ENCODE data around the gene XXYLT1. TPM values are rescaled to one million over a fixed set of nuclear protein-coding genes. Genes with fewer than 3 reads are reported as not detected.

Gene XXYLT1
- total RNA-seq, 1 experiment from 2014 or later, result 10.9 TPM

DNA sequence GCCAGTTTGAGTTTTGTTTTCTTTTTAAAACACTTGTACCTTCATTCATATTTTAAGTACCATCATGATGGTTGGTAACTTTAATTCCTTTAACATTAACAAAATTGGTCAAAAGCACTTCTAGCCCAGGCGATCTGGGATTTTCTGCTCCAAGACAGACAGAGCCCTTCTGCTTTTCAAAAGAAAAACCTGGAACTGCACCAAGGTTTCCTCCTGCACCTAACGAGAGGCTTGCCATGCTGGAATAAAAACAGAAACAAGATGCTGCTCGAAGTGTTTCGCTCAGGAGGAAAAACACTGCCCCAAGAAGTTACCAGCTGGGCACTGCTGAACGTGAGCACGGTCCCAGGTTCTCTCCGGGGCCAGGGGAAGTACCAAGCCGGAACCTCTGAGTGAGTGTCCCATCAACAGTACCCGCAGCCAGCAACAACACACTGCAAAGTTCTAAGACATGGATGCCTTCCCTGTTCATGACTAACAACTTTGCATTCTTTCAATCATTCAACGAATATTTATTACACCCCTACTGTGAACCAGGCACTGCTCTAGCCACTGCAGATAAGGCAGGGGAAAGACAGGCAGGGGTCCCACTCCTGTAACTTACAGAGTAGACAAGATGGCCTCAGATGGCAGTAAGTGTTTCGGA is 98.8 kb downstream of the XXYLT1 start:
- ChIA-PET RAD21 (ENCODE audit: low non-redundant PET in 1 of 2, low total read pairs in 2 of 2, uncharacterized antibody in 2 of 2, unreplicated experiment in 2 of 2) (no interaction called here), POLR2A (no interaction called here), CTCF (no interaction called here)
- H3K27ac ChIP-seq (ENCODE audit: low read depth, low read length), result no peak overlapping the region
- H3K36me3 ChIP-seq (ENCODE audit: control insufficient read depth in 1 of 2, insufficient read depth in 2 of 2, low read length in 2 of 2), result no peaks in the 10 kb centered on the region
- no peaks in the 10 kb centered on the region for H3K79me2 ChIP-seq (ENCODE audit: insufficient read depth, low read length)
- H4K20me1 ChIP-seq (ENCODE audit: insufficient read depth), result no peaks in the 10 kb centered on the region
- no peak overlapping the region for H3K4me3 ChIP-seq (replicated peaks in 1 of 2; ENCODE audit: low read depth in 1 of 2, low read length in 2 of 2)
- H3K4me1 ChIP-seq (ENCODE audit: control insufficient read depth in 1 of 2, insufficient read depth in 2 of 2, low read length in 2 of 2), result no peaks in the 10 kb centered on the region
- H3K9me2 ChIP-seq (ENCODE audit: insufficient read depth), result no peaks in the 10 kb centered on the region
- H3K4me2 ChIP-seq (ENCODE audit: low read length), result no peak overlapping the region
- no peak overlapping the region for H2AFZ ChIP-seq (ENCODE audit: low read depth, low read length, poor library complexity, severe bottlenecking)
- DNase-seq (ENCODE audit: low read depth, low spot score), result no peak
- BruUV-seq (replicated peaks), result no TSS peak
- TF ChIP-seq, protein P1, sequence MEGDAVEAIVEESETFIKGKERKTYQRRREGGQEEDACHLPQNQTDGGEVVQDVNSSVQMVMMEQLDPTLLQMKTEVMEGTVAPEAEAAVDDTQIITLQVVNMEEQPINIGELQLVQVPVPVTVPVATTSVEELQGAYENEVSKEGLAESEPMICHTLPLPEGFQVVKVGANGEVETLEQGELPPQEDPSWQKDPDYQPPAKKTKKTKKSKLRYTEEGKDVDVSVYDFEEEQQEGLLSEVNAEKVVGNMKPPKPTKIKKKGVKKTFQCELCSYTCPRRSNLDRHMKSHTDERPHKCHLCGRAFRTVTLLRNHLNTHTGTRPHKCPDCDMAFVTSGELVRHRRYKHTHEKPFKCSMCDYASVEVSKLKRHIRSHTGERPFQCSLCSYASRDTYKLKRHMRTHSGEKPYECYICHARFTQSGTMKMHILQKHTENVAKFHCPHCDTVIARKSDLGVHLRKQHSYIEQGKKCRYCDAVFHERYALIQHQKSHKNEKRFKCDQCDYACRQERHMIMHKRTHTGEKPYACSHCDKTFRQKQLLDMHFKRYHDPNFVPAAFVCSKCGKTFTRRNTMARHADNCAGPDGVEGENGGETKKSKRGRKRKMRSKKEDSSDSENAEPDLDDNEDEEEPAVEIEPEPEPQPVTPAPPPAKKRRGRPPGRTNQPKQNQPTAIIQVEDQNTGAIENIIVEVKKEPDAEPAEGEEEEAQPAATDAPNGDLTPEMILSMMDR (IDR thresholded peaks at IDR 0.05 in 2 of 3, conservative IDR thresholded peaks at IDR 0.05 in 1 of 3; ENCODE audit: borderline replicate concordance in 1 of 3, insufficient read depth in 1 of 3, low read depth in 2 of 3, low read length in 2 of 3), result no peak
- TF ChIP-seq FOSL1 (IDR thresholded peaks at IDR 0.05; ENCODE audit: low read depth) (no peak), ZFX (IDR thresholded peaks at IDR 0.05) (no peak), EZH2phosphoT487 (IDR thresholded peaks at IDR 0.05; ENCODE audit: borderline replicate concordance) (no peak), SIN3A (IDR thresholded peaks at IDR 0.05; ENCODE audit: low read depth) (no peak), POLR2A (IDR thresholded peaks at IDR 0.05; ENCODE audit: borderline replicate concordance, extremely low read depth, insufficient read depth, insufficient read length) (no peak), SRF (IDR thresholded peaks at IDR 0.05; ENCODE audit: low read depth) (no peak), CBX3 (IDR thresholded peaks at IDR 0.05; ENCODE audit: low read depth) (no peak), CEBPB (IDR thresholded peaks at IDR 0.05; ENCODE audit: low read depth) (no peak), SP1 (IDR thresholded peaks at IDR 0.05; ENCODE audit: low read depth) (no peak), RAD21 (IDR thresholded peaks at IDR 0.05; ENCODE audit: low read depth) (no peak), ELF1 (IDR thresholded peaks at IDR 0.05; ENCODE audit: borderline replicate concordance, low read depth) (no peak), EGR1 (IDR thresholded peaks at IDR 0.05; ENCODE audit: low read depth) (no peak), JUND (IDR thresholded peaks at IDR 0.05) (no peak)
- TF ChIP-seq, protein P2, sequence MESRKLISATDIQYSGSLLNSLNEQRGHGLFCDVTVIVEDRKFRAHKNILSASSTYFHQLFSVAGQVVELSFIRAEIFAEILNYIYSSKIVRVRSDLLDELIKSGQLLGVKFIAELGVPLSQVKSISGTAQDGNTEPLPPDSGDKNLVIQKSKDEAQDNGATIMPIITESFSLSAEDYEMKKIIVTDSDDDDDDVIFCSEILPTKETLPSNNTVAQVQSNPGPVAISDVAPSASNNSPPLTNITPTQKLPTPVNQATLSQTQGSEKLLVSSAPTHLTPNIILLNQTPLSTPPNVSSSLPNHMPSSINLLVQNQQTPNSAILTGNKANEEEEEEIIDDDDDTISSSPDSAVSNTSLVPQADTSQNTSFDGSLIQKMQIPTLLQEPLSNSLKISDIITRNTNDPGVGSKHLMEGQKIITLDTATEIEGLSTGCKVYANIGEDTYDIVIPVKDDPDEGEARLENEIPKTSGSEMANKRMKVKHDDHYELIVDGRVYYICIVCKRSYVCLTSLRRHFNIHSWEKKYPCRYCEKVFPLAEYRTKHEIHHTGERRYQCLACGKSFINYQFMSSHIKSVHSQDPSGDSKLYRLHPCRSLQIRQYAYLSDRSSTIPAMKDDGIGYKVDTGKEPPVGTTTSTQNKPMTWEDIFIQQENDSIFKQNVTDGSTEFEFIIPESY (IDR thresholded peaks at IDR 0.05; ENCODE audit: extremely low read depth, insufficient replicate concordance, low read length), result no peak
- TF ChIP-seq, protein P3, sequence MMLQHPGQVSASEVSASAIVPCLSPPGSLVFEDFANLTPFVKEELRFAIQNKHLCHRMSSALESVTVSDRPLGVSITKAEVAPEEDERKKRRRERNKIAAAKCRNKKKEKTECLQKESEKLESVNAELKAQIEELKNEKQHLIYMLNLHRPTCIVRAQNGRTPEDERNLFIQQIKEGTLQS (IDR thresholded peaks at IDR 0.05), result no peak
- TF ChIP-seq, protein P4, sequence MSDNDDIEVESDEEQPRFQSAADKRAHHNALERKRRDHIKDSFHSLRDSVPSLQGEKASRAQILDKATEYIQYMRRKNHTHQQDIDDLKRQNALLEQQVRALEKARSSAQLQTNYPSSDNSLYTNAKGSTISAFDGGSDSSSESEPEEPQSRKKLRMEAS (IDR thresholded peaks at IDR 0.05), result no peak
- TF ChIP-seq, protein P5, sequence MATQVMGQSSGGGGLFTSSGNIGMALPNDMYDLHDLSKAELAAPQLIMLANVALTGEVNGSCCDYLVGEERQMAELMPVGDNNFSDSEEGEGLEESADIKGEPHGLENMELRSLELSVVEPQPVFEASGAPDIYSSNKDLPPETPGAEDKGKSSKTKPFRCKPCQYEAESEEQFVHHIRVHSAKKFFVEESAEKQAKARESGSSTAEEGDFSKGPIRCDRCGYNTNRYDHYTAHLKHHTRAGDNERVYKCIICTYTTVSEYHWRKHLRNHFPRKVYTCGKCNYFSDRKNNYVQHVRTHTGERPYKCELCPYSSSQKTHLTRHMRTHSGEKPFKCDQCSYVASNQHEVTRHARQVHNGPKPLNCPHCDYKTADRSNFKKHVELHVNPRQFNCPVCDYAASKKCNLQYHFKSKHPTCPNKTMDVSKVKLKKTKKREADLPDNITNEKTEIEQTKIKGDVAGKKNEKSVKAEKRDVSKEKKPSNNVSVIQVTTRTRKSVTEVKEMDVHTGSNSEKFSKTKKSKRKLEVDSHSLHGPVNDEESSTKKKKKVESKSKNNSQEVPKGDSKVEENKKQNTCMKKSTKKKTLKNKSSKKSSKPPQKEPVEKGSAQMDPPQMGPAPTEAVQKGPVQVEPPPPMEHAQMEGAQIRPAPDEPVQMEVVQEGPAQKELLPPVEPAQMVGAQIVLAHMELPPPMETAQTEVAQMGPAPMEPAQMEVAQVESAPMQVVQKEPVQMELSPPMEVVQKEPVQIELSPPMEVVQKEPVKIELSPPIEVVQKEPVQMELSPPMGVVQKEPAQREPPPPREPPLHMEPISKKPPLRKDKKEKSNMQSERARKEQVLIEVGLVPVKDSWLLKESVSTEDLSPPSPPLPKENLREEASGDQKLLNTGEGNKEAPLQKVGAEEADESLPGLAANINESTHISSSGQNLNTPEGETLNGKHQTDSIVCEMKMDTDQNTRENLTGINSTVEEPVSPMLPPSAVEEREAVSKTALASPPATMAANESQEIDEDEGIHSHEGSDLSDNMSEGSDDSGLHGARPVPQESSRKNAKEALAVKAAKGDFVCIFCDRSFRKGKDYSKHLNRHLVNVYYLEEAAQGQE (IDR thresholded peaks at IDR 0.05; ENCODE audit: low read depth), result no peak
- no peak overlapping the region for H3K9ac ChIP-seq (ENCODE audit: low read length)
- no peaks in the 10 kb centered on the region for H3K9me3 ChIP-seq (ENCODE audit: control insufficient read depth in 1 of 2, insufficient read depth in 1 of 2, low read depth in 1 of 2, low read length in 2 of 2)
- intact Hi-C loops (cut with micrococcal nuclease), result no loop called here
- no peaks in the 10 kb centered on the region for H3K27me3 ChIP-seq (ENCODE audit: insufficient read depth, low read length)
- ATAC-seq, result no peak

All from HCT116 (cell line).